ENCODE results near the gene S1PR1. TPM values are rescaled to one million over a fixed set of nuclear protein-coding genes. Genes with fewer than 3 reads are reported as not detected.
"Not testable (repeated sequence)": the region's sequence is repeated elsewhere in the genome, so short reads cannot be mapped to it uniquely, and the experiment has no call there.

The S1PR1 gene
- total RNA-seq, 2 experiments from 2014 or later = 72.8 to 76.5 TPM

DNA sequence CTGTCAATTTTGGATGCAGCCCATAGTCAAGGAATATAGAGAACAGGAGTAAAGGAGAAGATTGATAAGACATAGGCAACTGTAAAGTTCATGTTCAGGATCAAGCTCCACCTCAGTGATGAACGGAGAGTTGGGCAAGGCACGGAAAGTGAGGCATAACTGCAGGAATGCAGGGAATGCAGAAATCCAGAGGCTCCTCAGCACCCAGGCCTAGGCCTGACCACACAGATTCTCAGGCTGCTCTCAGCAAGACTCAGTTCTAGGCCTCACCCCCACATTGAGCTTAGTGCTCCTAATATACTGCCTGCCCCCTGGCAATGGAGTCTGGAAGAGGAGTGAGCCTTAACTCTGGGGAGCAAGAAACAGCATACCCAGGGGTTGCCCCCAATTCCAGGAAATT, 36.3 kb upstream of the S1PR1 start:
- peaks cover 8% of the 10 kb centered on the region for H3K36me3 Mint-ChIP-seq (ENCODE audit: low read depth)

DNA sequence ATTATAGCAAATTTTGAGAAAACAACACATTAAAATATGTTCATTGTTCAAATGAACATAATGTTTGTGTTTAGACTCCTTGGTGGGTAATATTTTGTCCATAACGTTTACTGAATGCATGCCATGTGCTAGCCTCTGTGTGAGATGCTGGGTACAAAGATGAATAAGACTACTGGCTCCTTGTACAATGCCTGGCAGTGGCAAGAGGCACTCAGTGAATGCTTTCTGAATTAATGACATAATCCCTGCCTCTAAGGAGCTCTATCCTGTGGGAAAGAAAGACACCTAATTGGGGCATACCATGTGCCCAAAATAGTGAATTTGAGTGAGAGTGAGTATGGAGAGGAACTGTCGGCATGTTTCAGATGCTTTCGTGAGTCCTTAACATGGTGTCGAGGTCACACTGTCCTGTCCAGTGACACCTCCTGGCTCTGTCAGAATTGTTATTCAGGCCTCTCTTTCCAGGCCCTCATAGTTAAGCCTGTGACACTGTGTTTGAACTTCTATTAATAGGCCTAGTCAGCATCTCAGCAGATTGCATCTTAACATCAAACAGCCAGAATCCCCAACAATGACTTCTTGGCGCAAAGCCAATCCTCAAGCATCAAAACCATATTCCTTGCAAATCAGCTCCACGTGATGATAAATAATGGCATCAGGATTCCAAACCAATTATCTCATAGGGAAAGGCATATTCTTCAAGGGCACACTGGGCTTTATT, 32.8 kb upstream of the S1PR1 start:
- peaks cover 10% of the 10 kb centered on the region for H3K9me3 Mint-ChIP-seq (ENCODE audit: insufficient read depth)
- H3K27ac Mint-ChIP-seq = no peak overlapping the region
- H3K4me3 Mint-ChIP-seq = no peak overlapping the region
- DNase-seq (no peak), ATAC-seq (no peak)
- POLR2A ChIA-PET = no interaction called here
- H3K4me1 Mint-ChIP-seq (ENCODE audit: low read depth) = peaks cover 12% of the 10 kb centered on the region
- H3K36me3 Mint-ChIP-seq (ENCODE audit: low read depth) = peaks cover 8% of the 10 kb centered on the region
- H3K27me3 Mint-ChIP-seq (ENCODE audit: low read depth) = no peaks in the 10 kb centered on the region
- CTCF ChIA-PET = interaction anchor here (0.9 to 1.5 kb wide), 4 partner anchors 13 to 67 kb away, joined by 3 to 4 read pairs (median 4); no protein-coding TSS in a partner anchor

More for the DNA sequence above, 36.3 kb upstream of the S1PR1 start:
- no peak for DNase-seq
- no peak for ATAC-seq
- CTCF ChIA-PET = interaction anchor here (0.8 to 3.2 kb wide), 3 partner anchors 9 to 39 kb away, joined by 3 to 14 read pairs (median 4); no protein-coding TSS in a partner anchor
- Mint-ChIP-seq H3K4me3 (no peak overlapping the region), H3K27me3 (ENCODE audit: low read depth) (no peaks in the 10 kb centered on the region), H3K9me3 (ENCODE audit: insufficient read depth) (peaks cover 10% of the 10 kb centered on the region), H3K4me1 (ENCODE audit: low read depth) (peaks cover 12% of the 10 kb centered on the region), H3K27ac (no peak overlapping the region)
- POLR2A ChIA-PET = interaction anchor here (2.9 kb wide), 1 partner anchor 35 kb away, joined by 29 read pairs; the partner anchor contains the start of gene S1PR1

DNA sequence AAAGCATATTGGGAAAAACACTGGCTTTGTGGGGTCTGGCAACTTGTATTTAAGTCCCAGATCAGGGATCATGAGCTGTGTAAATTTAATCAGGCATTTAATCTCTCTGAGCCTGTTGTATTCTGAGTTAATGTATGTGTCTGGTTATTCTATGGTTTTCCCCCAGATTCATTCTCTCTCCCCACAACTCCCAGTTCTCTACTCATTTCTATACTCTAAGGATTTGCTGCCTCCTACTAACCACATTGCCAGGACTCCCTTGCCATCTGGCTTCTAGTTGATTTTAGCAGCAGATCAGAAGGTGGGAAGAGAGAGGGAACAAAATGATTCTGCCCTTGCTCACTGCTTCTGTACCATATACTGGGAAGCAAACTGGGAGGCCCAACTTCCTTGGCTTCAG, 31.4 kb upstream of the S1PR1 start:
- no peak overlapping the region for H3K27ac Mint-ChIP-seq

DNA sequence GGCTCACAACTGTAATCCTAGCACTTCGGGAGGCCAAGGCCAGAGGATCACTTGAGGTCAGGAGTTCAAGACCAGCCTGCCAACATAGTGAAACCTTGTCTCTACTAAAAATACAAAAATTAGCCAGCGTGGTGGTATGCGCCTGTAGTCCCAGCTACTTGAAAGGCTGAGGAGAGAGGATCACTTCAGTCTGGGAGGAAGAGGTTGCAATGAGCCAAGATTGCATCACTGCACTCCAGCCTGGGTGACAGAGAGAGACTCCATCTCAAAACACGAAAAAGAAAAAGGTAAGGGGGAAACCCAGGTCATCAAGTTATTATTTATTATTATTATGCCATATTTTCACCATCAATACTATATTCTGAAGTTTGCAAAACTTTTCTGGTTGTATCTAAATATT, 30.7 kb upstream of the S1PR1 start:
- H3K4me1 Mint-ChIP-seq (ENCODE audit: low read depth); H3K4me3 Mint-ChIP-seq; DNase-seq; H3K36me3 Mint-ChIP-seq (ENCODE audit: low read depth); H3K27ac Mint-ChIP-seq; ATAC-seq; H3K27me3 Mint-ChIP-seq (ENCODE audit: low read depth); POLR2A ChIA-PET; CTCF ChIA-PET: not testable (repeated sequence)
- H3K9me3 Mint-ChIP-seq (ENCODE audit: insufficient read depth) = peaks cover 10% of the 10 kb centered on the region

More for the DNA sequence above, 31.4 kb upstream of the S1PR1 start:
- Mint-ChIP-seq H3K4me3 (no peak overlapping the region), H3K36me3 (ENCODE audit: low read depth) (peaks cover 2% of the 10 kb centered on the region), H3K9me3 (ENCODE audit: insufficient read depth) (peaks cover 10% of the 10 kb centered on the region), H3K27me3 (ENCODE audit: low read depth) (no peaks in the 10 kb centered on the region), H3K4me1 (ENCODE audit: low read depth) (peaks cover 2% of the 10 kb centered on the region)
- DNase-seq = no peak
- POLR2A ChIA-PET = no interaction called here
- CTCF ChIA-PET = interaction anchor here (0.8 to 1.5 kb wide), 3 partner anchors 10 to 68 kb away, joined by 3 to 4 read pairs (median 3); no protein-coding TSS in a partner anchor
- no peak for ATAC-seq

DNA sequence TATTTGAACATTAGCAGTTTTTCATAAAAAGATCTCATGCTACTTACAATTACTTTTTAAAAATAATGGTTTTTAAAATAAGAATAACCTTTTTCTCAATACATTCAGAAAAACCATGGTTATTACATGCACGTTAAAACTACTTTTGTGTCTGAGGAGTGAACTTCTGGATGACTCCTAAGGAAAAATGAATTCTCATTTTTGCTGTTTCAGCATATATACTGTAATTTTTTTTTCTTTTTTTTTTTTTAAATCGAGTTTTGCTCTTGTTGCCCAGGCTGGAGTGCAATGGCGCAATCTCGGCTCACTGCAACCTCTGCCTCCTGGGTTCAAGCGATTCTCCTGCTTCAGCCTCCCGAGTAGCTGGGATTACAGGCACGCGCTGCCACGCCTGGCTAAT, 29.5 kb upstream of the S1PR1 start:
- DNase-seq; ATAC-seq; CTCF ChIA-PET; H3K4me3 Mint-ChIP-seq; POLR2A ChIA-PET; H3K9me3 Mint-ChIP-seq (ENCODE audit: insufficient read depth); H3K36me3 Mint-ChIP-seq (ENCODE audit: low read depth); H3K4me1 Mint-ChIP-seq (ENCODE audit: low read depth); H3K27ac Mint-ChIP-seq; H3K27me3 Mint-ChIP-seq (ENCODE audit: low read depth): not testable (repeated sequence)

DNA sequence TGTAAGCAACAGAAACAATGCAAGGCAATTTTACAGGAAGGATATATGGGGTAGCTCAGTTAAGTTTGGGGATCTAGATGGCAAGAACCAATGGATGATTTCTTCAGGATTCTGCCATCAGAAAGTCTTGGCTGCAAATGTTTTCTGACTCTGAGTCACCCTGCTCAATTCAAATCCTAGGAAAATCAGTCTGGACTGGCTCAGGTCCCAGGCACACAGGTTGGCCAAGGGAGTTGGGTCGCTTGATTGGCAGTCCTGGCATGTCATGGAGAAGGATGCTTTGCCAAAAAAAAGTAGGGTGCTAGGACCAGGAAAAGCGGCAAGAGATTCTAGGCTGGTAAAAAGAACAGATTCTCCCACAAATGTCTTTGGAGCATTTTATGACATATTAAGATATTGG, 28.9 kb upstream of the S1PR1 start:
- Mint-ChIP-seq H3K9me3 (ENCODE audit: insufficient read depth) (no peaks in the 10 kb centered on the region), H3K27ac (no peak overlapping the region), H3K4me3 (no peak overlapping the region), H3K4me1 (ENCODE audit: low read depth) (peaks cover 2% of the 10 kb centered on the region), H3K36me3 (ENCODE audit: low read depth) (no peaks in the 10 kb centered on the region), H3K27me3 (ENCODE audit: low read depth) (no peaks in the 10 kb centered on the region)
- ATAC-seq (no peak), DNase-seq (no peak)
- ChIA-PET POLR2A (no interaction called here), CTCF (no interaction called here)

DNA sequence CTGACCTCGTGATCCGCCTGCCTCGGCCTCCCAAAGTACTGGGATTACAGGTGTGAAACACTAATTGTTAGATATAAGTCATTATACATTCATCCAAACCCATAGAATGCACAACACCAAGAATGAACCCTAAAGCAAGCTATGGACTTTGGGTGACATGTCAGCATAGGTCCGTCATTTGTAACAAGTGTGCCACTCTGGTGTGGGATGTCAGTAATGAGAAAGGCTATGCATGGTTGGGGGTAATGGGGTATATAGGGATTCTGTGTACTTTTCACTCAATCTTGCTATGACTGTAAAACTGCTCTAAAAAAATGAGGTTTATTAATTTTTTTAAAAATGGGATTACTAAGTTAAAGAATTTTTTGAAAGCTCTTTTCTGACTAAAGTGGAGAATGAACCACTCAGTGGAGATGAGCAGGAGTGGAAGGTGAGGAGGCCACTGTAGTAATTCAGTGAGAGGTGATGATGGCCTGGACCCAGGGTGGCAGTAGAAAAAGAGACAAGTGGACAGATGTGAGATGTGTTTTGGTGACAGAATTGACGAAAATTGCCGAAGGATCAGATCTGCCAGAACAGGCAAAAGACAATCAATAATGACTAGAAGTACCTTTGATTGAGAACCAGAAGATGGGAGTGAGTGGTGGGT, 21.3 kb upstream of the S1PR1 start:
- no peak for DNase-seq
- ChIA-PET POLR2A (interaction anchor here (1.2 kb wide), 1 partner anchor 16 kb away, joined by 4 read pairs; no protein-coding TSS in a partner anchor), CTCF (interaction anchor here (0.7 to 1.4 kb wide), 4 partner anchors 11 to 23 kb away, joined by 3 to 5 read pairs (median 4); no protein-coding TSS in a partner anchor)
- no peak for ATAC-seq
- Mint-ChIP-seq H3K27ac (no peak overlapping the region), H3K27me3 (ENCODE audit: low read depth) (no peaks in the 10 kb centered on the region), H3K9me3 (ENCODE audit: insufficient read depth) (peaks cover 3% of the 10 kb centered on the region), H3K4me1 (ENCODE audit: low read depth) (peaks cover 4% of the 10 kb centered on the region), H3K4me3 (no peak overlapping the region), H3K36me3 (ENCODE audit: low read depth) (no peaks in the 10 kb centered on the region)

DNA sequence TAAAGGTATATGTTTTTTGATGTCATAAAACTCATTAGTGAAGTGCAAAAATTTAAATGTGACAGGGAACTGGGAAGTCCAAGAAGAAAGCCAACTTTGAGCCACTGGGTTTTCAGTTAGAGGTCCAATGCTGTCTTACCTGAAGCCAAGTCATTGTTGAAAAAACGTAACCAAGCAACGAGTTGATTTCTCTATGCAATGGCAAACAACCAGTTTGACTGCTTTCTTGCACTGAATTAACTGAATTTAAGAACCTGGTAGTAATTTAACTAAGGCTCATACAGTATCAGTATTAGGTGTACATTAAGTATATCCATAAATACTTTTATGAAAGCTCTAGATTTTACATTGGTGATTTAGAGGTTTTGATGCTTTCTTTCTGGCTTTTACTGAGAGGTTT, 20.2 kb upstream of the S1PR1 start:
- ChIA-PET POLR2A (no interaction called here), CTCF (interaction anchor here (1.1 to 1.6 kb wide), 2 partner anchors 9 to 42 kb away, joined by 3 to 6 read pairs; no protein-coding TSS in a partner anchor)
- Mint-ChIP-seq H3K27ac (no peak overlapping the region), H3K9me3 (ENCODE audit: insufficient read depth) (peaks cover 3% of the 10 kb centered on the region), H3K36me3 (ENCODE audit: low read depth) (peaks cover under 1% of the 10 kb centered on the region), H3K4me3 (no peak overlapping the region), H3K27me3 (ENCODE audit: low read depth) (no peaks in the 10 kb centered on the region), H3K4me1 (ENCODE audit: low read depth) (peaks cover 13% of the 10 kb centered on the region)
- ATAC-seq (no peak), DNase-seq (no peak)

DNA sequence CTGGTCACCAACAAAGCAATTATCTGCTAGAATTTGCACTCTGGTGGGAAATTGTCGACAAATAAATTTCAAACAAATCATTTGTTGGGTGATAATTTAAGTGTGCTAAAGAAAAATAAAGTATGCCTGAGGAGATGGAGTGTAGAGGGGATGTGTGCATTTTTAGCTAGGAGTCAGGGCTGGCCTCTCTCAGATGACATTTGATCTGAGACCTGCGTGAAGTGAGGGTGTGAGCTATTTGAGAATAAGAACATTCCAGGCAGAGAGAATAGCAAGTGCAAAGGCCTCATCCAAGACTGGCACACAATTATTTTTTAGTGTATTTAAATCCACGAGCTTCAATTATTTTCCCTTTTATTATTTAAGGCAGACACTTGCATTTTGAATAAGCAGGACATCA, 19.7 kb upstream of the S1PR1 start:
- Mint-ChIP-seq H3K4me1 (ENCODE audit: low read depth) (peaks cover 19% of the 10 kb centered on the region), H3K36me3 (ENCODE audit: low read depth) (peaks cover 4% of the 10 kb centered on the region), H3K27ac (no peak overlapping the region), H3K9me3 (ENCODE audit: insufficient read depth) (peaks cover 3% of the 10 kb centered on the region), H3K27me3 (ENCODE audit: low read depth) (no peaks in the 10 kb centered on the region), H3K4me3 (no peak overlapping the region)
- no peak for DNase-seq
- ATAC-seq = no peak
- CTCF ChIA-PET = interaction anchor here (1.1 to 1.6 kb wide), 2 partner anchors 9 to 42 kb away, joined by 3 to 6 read pairs; no protein-coding TSS in a partner anchor
- POLR2A ChIA-PET = no interaction called here

DNA sequence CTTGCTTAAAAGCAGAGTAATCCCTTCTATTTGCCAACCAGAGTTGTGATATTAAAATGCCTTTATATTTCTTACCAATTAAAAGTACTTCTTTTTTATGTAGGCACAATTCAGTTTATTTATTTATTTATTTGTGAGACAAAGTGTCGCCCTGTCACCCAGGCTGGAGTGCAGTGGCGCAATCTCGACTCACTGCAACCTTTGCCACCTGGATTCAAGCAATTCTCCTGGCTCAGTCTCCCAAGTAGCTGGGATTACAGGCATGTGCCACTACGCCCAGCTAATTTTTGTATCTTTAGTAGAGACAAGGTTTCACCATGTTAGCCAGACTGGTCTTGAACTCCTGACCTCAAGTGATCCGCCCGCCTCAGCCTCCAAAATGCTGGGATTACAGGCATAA, 17.9 kb upstream of the S1PR1 start:
- H3K27ac Mint-ChIP-seq; DNase-seq; H3K27me3 Mint-ChIP-seq (ENCODE audit: low read depth); ATAC-seq; POLR2A ChIA-PET; H3K4me3 Mint-ChIP-seq; H3K36me3 Mint-ChIP-seq (ENCODE audit: low read depth); H3K9me3 Mint-ChIP-seq (ENCODE audit: insufficient read depth): not testable (repeated sequence)
- CTCF ChIA-PET = interaction anchor here (0.6 kb wide), 1 partner anchor 92 kb away, joined by 3 read pairs; no protein-coding TSS in a partner anchor
- peaks cover 21% of the 10 kb centered on the region for H3K4me1 Mint-ChIP-seq (ENCODE audit: low read depth)

DNA sequence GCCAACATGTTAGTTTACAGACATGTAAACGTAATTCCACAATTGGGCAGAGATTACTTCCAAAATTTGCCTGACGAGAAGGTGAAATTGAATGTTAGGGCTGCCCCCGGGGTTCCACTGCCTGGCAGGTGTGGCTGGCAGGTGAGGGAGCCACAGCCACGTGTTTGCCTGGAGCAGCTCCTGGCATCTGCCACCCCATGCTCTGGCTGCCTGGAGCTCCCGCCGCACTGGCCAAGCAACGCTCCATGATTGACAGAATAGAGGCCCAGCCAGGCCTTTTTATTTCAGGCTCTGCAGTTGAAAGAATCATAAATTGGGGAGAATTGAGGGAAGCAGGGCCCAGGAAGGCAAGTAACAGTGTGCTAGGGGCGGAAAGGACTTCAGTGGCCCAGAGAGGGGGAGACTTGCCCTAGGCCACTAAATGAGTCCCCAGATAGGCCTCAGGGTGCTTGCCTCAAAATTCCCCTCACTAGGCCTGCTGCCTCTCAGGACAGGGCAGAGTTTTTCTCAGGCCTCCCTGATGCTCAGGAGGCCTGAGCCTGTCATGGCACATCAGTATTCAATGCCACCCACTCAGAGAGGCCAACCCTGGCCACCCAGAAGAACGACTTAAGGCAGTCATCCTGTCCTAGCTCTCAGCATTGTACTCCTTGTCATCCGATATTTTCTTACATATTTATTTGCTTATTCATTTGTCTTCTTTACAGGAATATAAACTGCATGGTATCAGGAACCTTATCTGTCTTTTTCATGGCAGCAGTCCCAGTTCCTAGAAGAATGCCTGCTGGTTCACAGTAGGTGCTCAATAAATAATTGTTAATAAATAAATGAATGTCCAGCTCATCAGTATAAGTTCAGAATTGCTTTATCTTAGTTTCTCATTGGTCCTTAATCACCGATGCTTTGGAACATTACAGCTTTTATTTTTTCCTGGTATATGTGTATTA, 16.6 kb upstream of the S1PR1 start:
- no peak for ATAC-seq
- CTCF ChIA-PET = interaction anchor here (1.2 kb wide), 1 partner anchor 68 kb away, joined by 3 read pairs; no protein-coding TSS in a partner anchor

More for the DNA sequence above, 16.6 kb upstream of the S1PR1 start:
- Mint-ChIP-seq H3K27me3 (ENCODE audit: low read depth) (no peaks in the 10 kb centered on the region), H3K9me3 (ENCODE audit: insufficient read depth) (no peaks in the 10 kb centered on the region), H3K4me3 (no peak overlapping the region), H3K36me3 (ENCODE audit: low read depth) (peaks cover 4% of the 10 kb centered on the region), H3K4me1 (ENCODE audit: low read depth) (peaks cover 21% of the 10 kb centered on the region), H3K27ac (no peak overlapping the region)
- no peak for DNase-seq
- POLR2A ChIA-PET = no interaction called here
